Cerebellar nuclear complex (tissue), 1 donor: ENCODE data around the gene STK36.

Experiments used
- DNase-seq, 2 experiments: peaks; one replicate each; lab custom pipeline; 2025; lab: John Stamatoyannopoulos, UW

The STK36 gene

GRCh38 chr2:218719457-218719856 lies 47.6 kb downstream of the STK36 start:
- no peak for DNase-seq

DNA sequence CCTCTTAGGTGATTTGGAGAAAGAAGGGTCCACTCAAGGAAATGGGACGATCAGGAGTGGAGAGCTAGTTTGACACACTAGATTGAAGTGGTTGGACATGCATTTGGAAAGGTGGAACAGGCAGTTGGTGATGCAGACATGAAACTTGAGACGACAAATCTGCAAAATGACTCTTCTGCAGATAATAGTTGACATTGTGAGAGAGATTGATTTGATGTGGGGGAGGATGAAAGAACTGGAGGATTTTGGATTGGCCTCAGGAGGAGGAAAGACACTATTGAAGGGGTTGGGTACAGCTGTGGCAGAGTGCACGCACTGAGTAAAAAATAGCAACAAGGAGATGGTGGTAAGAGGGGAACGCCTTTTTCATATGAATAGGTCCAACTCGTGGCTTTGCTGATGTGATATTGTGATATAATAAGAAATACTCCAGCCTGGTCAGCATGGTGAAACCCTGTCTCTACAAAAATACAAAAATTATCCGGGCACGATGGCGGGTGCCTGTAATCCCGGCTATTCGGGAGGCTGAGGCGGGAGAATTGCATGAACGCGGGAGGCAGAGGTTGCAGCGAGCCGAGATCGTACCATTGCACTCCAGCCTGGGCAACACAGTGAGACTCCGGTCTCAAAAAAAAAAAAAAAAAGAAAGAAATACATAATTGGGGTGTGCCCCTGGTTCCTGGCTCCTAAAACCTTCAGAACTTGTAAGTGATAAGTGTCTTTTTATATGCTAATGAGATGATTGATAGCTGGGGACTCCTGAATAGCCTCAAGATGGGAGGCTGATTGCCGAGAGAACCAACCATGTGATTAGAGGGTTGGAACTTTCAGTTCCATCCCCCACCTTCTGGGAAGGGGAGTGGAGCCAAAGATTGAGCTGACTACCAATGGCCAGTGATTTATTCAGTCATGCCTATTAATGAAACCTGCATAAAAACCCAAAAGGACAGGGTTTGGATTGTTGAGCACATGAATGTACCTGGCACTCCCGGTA lies 48.5 kb downstream of the STK36 start:
- no peak for DNase-seq

DNA sequence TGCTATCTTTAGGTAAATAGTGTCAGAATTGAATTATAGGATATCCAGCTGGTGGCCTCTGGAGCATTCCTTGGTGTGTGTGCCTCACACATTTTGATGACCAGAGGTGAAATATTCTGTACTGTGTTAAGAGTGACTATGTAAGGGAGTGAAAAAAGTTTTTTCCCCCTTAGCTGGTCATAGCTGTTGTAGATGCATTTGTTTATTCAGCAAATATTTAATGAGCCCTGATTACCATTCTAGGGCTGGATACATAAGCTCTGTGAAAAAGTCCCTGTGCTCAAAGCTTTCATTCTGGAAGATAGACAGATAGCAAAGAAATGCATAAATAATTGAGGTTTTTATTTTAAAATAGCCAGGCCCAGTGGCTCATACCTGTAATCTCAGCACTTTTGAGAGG lies 49.6 kb downstream of the STK36 start:
- DNase-seq, result no peak

GRCh38 chr2:218721934-218722333 lies 50.0 kb downstream of the STK36 start:
- no peak for DNase-seq

DNA sequence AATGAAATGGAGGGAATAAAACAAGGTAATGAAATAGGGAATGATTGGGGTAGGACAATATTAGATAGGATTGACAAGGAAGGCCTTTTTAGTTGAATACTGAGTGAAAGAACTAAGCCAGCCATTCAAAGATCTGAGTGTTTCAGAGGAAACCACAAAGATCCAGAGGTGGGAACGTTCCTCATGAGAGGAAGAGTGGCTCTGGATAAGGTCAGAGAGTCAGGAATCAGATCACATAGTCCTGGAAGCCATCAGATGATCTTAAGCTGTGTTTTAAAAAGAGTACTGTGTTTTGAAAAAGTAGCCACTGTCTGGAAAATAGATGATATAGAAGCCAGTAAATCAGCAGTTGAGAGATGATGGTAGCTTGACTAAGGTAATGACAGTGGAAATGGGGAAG lies 50.5 kb downstream of the STK36 start:
- DNase-seq, result no peak

- no peak for DNase-seq
Observed at GRCh38 chr2:218722876-218723785, 51.2 kb downstream of the STK36 start.

DNA sequence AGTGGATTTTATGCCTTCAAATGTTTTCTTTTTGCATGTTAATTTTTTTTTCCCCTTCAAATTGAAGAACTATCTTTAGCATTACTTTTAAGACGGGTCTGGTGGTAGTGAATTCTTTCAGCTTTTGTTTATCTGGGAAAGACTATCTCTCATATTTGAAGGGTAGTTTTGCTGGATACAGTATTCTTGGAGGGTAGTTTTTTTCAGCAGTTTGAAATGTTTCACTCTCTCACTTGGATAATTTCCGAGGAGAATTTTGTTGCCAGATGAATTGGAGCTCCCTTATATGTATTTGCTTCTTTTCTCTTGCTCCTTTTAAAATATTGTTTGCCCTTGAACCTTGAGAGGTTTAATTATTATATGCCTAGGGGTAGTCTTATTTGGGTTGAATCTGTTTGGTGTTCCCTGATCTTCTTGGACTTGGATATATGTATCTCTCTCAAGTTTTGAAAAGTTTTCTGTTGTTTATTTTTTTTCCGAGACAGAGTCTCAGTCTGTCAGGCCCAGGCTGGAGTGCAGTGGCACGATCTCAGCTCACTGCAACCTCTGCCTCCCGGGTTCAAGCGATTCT lies 54.2 kb downstream of the STK36 start:
- DNase-seq, result no peak

DNA sequence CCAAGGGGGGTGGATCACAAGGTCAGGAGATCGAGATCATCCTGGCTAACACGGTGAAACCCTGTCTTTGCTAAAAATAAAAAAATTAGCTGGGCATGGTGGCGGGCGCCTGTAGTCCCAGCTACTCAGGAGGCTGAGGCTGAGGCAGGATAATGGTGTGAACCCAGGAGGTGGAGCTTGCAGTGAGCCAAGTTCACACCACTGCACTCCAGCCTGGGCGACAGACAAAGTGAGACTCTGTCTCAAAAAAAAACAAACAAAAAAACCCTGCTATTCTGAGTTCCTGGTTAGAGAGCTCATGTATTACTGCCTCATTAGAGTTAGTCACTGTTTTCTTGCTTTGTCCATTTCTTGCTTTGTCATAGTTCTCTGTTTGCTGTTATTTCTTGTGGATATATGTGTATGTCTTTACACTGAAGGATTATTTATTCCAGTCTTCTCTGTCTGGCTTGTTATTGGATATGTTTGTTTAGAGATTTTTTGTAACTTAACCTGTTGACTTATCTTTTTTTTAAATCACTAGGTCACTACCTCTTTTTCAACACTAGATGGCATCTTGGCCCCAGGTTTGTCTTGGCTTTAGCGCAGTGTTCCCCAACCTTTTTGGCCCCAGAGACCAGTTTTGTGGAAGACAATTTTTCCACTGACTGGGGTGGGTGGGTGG lies 55.7 kb downstream of the STK36 start:
- no peak for DNase-seq

- no peak for DNase-seq
Observed at GRCh38 chr2:218729640-218730039, 57.8 kb downstream of the STK36 start.

DNA sequence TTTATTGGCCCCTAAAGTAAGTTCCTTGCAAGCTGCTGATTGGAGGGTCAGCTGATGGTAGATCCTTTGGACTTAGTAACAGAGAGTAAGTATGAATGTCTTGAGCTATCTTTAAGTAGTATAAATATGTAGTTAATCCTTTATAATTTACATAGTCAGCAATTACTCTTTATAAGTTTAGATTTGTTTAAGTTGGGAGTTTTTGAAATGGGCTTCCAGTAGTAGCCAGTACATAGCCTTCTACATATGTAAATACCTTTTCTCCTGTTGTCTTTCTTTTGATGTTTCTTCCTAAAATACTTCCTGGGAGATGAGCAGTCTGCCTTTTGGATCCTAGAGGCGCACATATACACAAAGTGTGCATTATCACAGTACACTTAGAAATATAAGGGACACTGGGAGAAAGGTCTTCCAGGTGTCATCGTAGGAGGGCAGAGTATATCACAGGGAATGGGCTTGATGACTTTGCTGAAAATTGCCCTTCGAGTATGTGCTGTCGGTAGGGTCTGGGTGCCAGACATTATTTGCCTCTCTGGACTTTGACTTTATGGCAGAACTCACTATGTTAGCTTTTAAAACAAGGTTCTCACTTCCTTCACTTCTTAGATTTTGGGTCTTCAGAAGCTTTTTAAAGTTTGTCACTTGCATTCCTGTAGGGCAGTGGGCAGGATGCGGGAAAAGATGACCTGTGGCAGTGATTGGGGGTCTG lies 60.3 kb downstream of the STK36 start:
- no peak for DNase-seq

DNA sequence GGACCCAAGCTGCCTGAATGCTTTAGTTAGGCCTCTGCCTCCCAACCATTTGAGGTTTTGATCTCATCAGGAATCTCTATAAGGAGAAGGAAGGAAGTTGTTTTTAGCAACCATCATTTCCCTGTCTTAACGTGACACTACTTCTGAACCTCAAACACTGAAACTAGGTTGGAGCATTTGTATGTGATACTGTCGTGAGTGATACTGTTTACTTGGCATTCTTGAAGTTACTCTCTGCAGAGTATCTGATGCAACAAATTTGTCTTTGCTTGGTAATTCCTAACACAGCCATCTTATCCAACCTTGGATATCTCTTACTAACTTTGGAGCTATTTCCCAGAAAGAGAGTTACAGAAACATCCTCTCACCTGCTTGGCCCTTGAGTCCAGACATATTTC lies 60.9 kb downstream of the STK36 start:
- DNase-seq, result no peak

DNA sequence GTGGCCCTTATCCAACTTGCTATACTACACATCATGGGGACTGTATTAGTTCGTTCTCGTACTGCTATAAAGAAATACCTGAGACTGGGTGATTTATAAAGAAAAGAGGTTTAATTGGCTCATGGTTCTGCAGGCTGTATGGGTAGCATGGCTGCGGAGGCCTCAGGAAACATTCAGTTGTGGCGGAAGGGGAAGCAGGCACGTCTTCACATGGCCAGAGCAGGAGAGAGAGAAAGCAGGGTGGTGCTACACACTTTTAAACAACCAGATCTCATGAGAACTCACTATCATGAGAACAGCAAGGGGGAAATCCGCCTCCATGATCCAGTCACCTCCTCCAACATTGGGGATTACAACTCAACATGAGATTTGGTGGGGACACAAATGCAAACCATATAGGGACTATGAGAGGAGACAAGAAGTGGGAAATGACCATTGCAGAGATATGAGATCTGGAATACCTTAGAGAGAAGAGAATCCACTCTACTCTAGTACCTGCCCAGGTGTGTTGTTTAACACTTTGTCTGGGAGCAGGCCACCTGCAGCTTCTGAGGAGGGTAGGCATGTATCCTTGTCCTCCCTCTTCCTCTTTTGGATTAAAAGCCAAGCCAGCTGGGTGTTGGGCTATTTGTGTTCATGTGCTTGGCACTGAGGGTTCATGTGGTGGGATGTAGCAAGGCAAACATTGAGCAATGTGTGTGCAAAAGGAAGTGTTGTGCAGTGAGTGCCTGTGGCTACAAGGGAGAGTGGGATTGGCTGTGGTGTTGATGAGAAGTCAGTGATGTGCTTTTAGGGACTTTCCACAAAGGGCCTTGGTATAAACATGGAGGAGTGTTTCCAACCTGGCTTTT lies 61.5 kb downstream of the STK36 start:
- DNase-seq, result no peak

- no peak for DNase-seq
Observed at GRCh38 chr2:218734190-218734975, 62.5 kb downstream of the STK36 start.

DNA sequence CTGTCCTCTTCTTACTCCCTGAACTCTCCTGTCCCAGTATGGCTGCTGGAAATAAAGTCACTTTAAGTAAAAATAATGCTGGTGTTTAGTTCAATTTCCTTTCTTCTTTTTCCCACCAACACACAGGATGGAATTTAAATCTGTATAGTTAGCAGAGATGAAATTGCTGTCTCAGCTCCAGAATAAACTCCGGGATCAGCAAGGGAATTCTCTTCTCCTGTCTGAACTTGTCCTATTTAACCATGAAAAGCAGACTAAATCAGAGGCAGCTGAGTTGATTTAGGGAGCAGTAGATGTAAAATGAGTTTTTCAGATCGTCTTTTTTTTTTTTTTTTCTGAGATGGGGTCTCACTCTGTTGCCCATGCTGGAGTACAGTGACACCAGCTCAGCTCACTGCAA lies 64.6 kb downstream of the STK36 start:
- no peak for DNase-seq

DNA sequence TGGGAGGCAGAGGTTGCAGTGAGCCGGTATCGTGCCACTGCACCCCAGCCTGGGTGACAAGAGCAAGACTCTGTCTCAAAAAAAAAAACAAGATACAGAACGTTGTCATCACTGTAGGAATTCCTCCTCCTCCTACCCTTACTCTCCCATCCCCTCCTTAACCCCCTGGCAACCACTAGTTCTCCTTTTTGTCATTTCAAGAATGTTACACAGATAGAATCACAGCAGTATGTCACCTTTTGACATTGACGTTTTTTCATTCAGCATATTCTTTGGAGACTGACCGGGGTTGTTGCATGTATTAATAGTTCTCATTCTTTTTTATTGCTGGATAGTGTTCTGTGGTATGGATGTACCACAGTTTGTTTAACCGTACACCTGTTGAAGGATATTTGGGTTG lies 71.2 kb downstream of the STK36 start:
- DNase-seq, result no peak

DNA sequence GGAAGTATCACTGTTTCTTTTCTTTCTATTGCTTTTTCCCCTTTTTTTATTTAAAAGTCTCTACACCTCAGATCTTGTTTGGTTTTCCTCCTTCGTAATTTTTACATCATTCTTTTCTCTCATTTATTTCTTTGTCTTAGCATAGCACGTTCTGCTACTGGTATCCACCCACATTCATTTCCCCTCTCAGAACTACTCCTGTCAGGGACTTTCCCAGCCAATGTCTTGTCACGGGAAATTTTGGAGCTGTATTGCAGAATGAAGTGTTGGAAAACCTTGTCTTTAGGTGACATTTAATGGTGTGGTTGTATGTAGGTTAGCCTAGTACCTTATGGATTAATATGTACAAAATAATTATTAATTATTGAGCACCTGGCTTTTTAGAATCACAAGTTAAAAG lies 72.7 kb downstream of the STK36 start:
- DNase-seq, result no peak

DNA sequence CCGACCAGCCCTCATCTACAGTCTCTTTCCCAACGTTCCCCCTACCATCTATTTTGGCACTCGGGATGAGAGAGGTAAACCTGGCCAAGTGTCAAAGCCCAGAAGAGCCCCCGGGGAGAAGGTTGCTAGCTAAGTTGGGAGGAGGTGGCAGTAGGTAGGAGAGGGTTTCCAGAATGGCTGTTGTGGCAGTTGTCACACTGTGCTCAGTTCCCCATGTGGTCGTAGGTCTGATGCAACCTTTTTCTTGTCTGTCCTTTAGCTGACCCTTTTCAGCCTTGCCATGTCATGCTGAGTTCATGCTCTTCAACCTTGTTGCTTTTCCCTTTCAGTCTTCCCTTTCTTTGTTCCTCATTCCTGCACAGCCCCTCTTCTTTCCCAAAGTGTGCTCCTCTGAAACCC lies 73.3 kb downstream of the STK36 start:
- DNase-seq, result no peak

- no peak for DNase-seq
Observed at GRCh38 chr2:218745559-218746469, 73.9 kb downstream of the STK36 start.

DNA sequence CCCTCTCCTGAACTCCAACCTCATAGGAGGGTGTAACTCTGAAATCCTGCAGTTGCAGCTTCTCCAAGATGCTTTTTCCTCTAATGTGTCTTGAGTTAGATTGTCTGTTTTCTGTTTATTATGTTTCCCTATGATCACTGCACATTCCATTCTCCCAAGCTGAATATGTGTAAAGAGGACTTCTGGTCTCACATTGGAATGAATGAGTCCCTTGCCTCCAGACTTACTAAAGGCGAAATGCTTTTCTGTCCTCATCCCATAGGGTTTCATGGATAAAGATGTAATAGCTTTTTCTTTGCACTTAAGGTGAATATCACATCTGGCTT lies 74.5 kb downstream of the STK36 start:
- DNase-seq, result no peak
